Right lobe of liver (tissue), 4 donors: ENCODE data around the gene DDX60.
"Not testable (repeated sequence)": the region's sequence is repeated elsewhere in the genome, so short reads cannot be mapped to it uniquely, and the experiment has no call there.

ENCODE experiments used
- CTCF ChIP-seq, 4 donors: fragments of 200-600 bp in 3 of 4; fragments of 450-650 bp in 1 of 4; IDR thresholded peaks; one replicate each; pipeline versions ENCODE4 v1.5.1 to v1.8.0; 2016 to 2022; ENCODE audit warnings: antibody characterized with exemption in 4 of 4, mild to moderate bottlenecking in 2 of 4
- POLR2A ChIP-seq: fragments of 450-650 bp; IDR thresholded peaks from one replicate; pipeline ENCODE4 v1.6.1; 2017; ENCODE audit warnings: antibody characterized with exemption, mild to moderate bottlenecking
- donor health status: DM: no; HTN: no; CAD: no.
- donor health status: DM: no; HTN: no; CAD: no.
- donor health status: DM: no; HTN: yes; CAD: no.

- not testable (repeated sequence) for TF ChIP-seq CTCF (IDR thresholded peaks at IDR 0.05); POLR2A
Measured at GRCh38 chr4:168330575-168330974, 12.0 kb upstream of the DDX60 start.
